Renal cortex interstitium (tissue), 15 donors: ENCODE results near the gene SERINC1. TPM values are rescaled to one million over a fixed set of nuclear protein-coding genes. Genes with fewer than 3 reads are reported as not detected.
"Not testable (repeated sequence)": the region's sequence is repeated elsewhere in the genome, so short reads cannot be mapped to it uniquely, and the experiment has no call there.

Experiments
- DNase-seq, 11 donors: peaks; one replicate each; pipeline ENCODE4 v3.0.0-alpha.2; 2013; ENCODE audit warnings: low read depth in 9 of 11, low spot score in 4 of 11; ENCODE audit errors: extremely low read depth in 1 of 11
- long read RNA-seq, 16 experiments: transcript quantifications; one replicate each; lab custom pipeline, GENCODE V29; 2026
- polyA plus RNA-seq, 3 donors: library from polyadenylated mRNA; unstranded; fragments of 120-200 nt; gene quantifications; one replicate each; pipeline ENCODE4 v1.2.1, GENCODE V29; 2013; ENCODE audit not compliant: insufficient read length in 3 of 3

Gene SERINC1
- polyA plus RNA-seq: 100 to 1,000 TPM; 204 to 257 (median 209) TPM
- long read RNA-seq, donor 1, transcript SERINC1-201 (10 exons, 3,137 nt): major isoform, 33 of 41 reads
- long read RNA-seq, donor 1, partial matches to known transcripts: 8 of 41 reads
- long read RNA-seq, donor 1, other reads (novel, unspliced or antisense): 0 of 41 reads
- long read RNA-seq, donor 2, transcript SERINC1-201 (10 exons, 3,137 nt): major isoform, 26 of 31 reads
- long read RNA-seq, donor 2, partial matches to known transcripts: 5 of 31 reads
- long read RNA-seq, donor 2, other reads (novel, unspliced or antisense): 0 of 31 reads
- long read RNA-seq, donor 3, transcript SERINC1-201 (10 exons, 3,137 nt): major isoform, 68 of 94 reads
- long read RNA-seq, donor 3, partial matches to known transcripts: 26 of 94 reads
- long read RNA-seq, donor 3, other reads (novel, unspliced or antisense): 0 of 94 reads
- long read RNA-seq, donor 4, transcript SERINC1-201 (10 exons, 3,137 nt): major isoform, 47 of 66 reads
- long read RNA-seq, donor 4, partial matches to known transcripts: 19 of 66 reads
- long read RNA-seq, donor 4, other reads (novel, unspliced or antisense): 0 of 66 reads
- long read RNA-seq, donor 5: 0 reads
- long read RNA-seq, donor 6, transcript SERINC1-201 (10 exons, 3,137 nt): major isoform, 31 of 40 reads
- long read RNA-seq, donor 6, partial matches to known transcripts: 9 of 40 reads
- long read RNA-seq, donor 6, other reads (novel, unspliced or antisense): 0 of 40 reads
- long read RNA-seq, donor 7, transcript SERINC1-201 (10 exons, 3,137 nt): major isoform, 45 of 58 reads
- long read RNA-seq, donor 7, partial matches to known transcripts: 13 of 58 reads
- long read RNA-seq, donor 7, other reads (novel, unspliced or antisense): 0 of 58 reads
- long read RNA-seq, donor 8: 0 reads
- long read RNA-seq, donor 9, transcript SERINC1-201 (10 exons, 3,137 nt): major isoform, 41 of 61 reads
- long read RNA-seq, donor 9, partial matches to known transcripts: 20 of 61 reads
- long read RNA-seq, donor 9, other reads (novel, unspliced or antisense): 0 of 61 reads
- long read RNA-seq, donor 10, transcript SERINC1-201 (10 exons, 3,137 nt): major isoform, 51 of 70 reads
- long read RNA-seq, donor 10, partial matches to known transcripts: 19 of 70 reads
- long read RNA-seq, donor 10, other reads (novel, unspliced or antisense): 0 of 70 reads
- long read RNA-seq, donor 11, transcript SERINC1-201 (10 exons, 3,137 nt): major isoform, 36 of 48 reads
- long read RNA-seq, donor 11, partial matches to known transcripts: 12 of 48 reads
- long read RNA-seq, donor 11, other reads (novel, unspliced or antisense): 0 of 48 reads
- long read RNA-seq, donor 12, transcript SERINC1-201 (10 exons, 3,137 nt): major isoform, 12 of 12 reads
- long read RNA-seq, donor 12, partial matches to known transcripts: 0 of 12 reads
- long read RNA-seq, donor 12, other reads (novel, unspliced or antisense): 0 of 12 reads
- long read RNA-seq, donor 13: 0 reads
- long read RNA-seq, donor 14, transcript SERINC1-201 (10 exons, 3,137 nt): major isoform, 42 of 54 reads
- long read RNA-seq, donor 14, partial matches to known transcripts: 12 of 54 reads
- long read RNA-seq, donor 14, other reads (novel, unspliced or antisense): 0 of 54 reads
- long read RNA-seq, donor 15, transcript SERINC1-201 (10 exons, 3,137 nt): major isoform, 21 of 30 reads
- long read RNA-seq, donor 15, partial matches to known transcripts: 9 of 30 reads
- long read RNA-seq, donor 15, other reads (novel, unspliced or antisense): 0 of 30 reads
- long read RNA-seq, donor 16, transcript SERINC1-201 (10 exons, 3,137 nt): major isoform, 82 of 114 reads
- long read RNA-seq, donor 16, partial matches to known transcripts: 32 of 114 reads
- long read RNA-seq, donor 16, other reads (novel, unspliced or antisense): 0 of 114 reads

DNA sequence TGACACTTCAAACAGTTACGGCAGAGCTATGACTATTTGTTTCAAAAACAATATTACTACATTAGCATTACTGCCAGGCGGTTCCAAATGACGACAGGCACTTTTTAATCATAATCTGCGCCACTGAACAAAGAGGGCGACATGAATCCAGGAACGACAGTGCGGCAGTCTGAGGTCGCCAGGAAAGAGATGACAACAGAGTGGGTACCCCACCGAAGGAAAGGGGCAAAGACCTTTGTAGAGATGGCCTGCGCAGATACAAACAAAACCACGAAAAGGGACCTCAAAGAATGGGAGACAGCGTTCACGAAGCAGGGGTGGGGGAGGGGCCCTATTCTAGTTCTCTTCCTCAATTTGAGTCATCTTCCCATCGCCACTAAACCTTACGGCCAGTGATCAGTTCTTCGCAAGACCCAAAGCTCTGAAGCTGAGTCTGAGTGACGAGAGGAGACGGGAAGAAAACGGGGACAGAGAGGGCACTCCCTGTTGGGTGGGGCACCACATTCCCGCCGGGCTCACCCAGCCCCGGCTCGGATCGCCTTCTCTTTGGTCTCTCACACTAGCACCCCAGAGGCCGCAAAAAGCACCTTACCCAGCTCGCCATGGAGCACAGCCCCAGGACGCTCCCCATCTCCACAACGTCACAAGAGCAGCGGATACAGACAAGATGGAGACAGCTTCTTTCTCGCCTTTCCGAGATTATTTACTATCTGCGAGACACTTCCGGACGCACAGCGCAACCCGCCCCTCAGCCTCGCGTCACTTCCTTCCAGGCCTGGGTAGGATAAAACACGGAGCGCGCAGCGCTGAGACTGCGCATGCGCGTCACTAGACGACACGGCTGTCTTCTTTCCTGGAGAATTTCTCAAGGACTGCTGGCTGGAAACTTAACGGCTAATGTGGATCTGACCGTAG lies at the start of gene SERINC1:
SERINC1 (minus strand) TSS at position 701 of the 915 bp plus-strand sequence; CDS start at position 631, 70 bp downstream.
- peak; percentile 91 to 96 (median 95) for DNase-seq

DNA sequence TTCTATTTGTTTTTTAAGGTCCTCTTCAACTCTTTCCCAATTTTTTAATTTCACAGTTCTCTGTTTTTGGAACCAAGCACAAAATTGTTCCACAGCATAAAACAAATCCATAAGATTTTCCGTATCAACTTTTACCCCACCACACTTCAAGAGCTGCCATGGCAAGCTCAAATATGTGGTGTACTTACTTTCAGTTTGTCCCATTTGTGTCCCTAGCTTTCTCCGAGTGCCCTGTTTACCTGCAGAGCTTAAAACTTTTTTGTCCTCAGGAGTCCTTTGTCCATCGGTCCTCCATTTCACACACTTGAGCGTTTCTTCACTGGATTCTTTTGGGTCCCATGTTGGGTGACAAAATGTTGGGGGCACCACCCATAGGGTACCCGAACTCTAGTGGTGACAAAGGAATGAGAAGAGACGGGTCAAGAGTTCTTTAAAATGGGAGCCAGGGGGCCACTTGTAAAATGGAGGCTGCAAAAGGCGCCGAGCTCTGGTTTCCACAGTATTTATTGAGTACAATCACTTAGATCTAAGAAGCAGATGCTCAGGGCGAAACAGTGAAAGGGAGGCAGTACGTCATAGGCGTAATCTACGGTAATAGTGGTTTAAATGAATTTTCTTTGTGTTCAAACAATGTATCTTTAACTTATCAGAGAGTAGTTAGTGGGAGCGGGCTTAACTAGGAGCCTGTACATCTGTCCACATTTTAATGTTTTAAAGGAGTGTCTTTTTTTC lies 39.8 kb upstream of the SERINC1 start:
- no peak for DNase-seq

DNA sequence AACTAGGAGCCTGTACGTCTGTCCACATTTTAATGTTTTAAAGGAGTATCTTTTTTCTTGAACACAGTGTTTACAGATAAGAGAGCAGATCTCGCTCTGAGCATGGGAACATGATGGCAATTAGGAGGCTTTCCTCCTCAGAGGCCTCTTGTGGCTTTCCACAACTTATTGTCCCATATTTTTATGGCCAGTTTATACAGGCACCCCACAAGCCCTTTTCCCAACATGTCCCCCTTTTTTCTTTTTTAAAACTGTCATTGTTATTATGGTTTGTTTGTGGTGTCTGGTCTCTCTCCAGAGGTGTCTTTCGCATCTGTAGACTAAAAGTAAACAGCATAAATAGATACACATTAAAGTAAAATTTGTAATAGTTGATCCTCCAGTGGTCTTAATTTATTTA lies 33.6 kb upstream of the SERINC1 start:
- not testable (repeated sequence) for DNase-seq

DNA sequence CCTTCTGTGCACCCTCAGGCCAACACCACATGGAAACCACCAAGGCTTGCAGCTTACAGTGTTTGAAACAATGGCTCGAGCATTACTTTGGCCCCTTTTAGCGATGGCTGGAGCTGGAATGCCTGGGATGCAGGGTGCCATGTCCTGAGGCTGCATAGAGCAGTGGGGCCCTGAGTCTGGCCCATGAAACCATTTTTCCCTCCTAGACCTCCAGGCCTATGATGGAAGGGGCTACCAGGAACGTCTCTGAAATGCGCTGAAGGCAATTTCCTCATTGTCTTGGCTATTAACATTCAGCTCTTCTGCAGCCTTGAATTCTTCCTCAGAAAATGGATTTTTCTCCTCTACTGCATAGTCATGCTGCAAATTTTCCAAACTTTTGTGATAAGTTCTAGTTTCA lies 29.9 kb upstream of the SERINC1 start:
- no peak for DNase-seq

DNA sequence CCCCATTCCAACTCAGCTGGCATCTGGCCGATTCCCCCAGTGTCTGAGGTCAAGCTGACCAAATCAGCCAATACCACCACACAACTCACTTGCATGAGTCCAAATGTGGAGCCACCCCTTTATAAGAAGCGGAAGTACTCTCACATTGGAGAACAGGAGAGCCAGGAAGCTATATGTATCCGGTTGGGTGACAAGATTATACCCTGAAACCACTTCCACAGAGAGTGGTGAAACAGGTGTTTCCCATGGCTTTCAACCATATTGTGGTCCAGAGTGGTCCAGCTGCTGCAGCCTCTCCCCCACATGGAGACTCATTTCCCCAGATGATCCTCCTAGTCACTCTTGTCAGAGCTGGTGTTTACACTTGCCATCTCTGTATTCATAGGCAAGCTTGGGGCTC lies 24.0 kb upstream of the SERINC1 start:
- DNase-seq: no peak

DNA sequence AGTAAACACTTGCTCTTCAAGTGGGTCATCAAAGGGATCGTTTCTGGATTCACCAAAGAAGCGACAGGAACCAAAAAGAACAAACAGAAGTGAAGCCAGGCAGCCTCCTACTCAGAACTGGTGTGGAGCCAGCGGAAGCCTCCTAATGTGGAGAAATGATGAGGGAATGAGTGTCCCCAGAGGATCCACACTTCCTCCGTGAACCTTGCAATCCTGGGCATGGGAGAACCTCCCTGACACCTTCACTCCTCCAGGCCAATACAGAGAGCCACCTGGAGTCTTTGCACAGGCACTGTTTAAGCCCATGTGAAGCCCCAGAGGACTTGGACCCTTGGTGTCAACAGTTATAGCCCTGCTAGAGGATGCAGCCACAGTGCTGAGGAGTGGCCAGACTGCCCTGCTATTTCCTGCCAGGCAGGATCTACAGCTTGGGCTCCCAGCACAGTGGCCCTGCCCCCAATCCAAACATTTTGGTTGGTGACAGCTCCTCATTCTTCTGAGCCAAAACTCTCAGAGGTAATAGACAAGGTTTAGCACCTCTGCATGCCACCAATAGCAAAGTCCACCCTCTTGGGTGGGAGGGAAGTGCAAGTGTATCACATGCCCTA lies 23.2 kb upstream of the SERINC1 start:
- DNase-seq: no peak

DNA sequence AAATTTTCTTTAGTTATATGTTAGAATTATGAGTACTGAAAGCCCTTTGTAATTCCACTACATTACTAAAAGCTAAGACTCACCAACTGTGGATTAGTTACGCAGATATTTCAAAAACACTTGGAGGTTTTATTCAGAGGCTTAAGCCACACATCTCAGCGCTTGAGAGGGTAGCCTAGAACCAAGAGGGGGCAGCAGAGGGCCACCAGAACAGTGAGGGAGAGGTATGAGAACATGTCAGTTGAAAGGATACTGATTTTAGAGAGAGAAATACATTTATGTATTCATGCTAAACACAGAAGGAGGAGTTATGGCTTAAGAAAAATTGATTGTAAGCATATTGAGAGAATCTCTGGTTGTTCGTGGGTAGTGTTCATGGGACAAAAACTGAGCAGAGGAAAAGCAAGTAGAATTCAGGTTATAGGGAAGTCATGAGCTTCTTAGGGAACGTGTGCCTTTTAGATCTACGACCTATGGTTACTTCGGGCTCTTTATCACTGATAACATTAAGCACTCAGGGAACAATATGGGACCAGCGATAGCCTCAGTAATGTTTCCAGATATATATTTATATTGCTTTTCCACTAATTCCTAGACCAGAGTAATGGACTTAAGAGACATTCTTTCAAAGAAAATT lies 20.4 kb upstream of the SERINC1 start:
- DNase-seq: peak in 10 of 11 donors; percentile 31 to 55 (median 41)

DNA sequence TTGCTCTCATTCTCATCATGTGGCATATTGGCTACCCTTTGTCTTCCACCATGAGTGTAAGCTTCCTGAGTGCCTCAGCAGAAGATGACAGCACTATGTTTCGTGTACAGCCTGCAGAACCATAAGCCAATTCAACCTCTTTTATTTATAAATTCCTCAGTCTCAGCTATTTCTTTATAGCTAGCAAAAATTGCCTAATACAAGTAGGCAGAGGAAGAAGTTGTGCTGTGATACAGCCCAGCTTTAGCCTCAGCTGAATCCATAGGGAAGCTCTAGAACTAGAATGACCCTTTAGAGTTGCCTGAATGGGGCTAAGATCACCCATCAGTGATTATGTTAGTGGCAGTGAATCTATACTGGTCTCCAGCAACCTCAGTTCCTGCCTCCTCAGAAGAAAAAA lies 19.0 kb upstream of the SERINC1 start:
- DNase-seq: no peak

DNA sequence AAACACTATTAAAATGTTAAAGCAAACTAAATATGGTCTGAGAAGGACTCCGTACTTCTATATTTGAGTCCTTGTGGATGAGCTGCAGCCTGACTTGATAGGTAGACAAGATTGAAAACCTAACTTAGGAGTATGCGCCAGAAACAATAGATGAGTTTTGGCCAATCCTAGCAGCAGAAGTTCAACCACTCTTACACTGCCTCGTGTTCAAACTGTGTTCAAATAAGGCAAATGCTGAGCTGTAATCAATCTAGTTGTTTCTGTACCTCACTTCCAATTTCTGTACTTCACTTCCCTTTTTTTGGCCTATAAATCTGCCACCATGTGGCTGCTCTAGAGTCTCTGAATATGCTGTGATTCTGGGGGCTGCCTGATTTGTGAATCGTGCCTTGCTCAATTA lies 13.2 kb upstream of the SERINC1 start:
- no peak for DNase-seq

DNA sequence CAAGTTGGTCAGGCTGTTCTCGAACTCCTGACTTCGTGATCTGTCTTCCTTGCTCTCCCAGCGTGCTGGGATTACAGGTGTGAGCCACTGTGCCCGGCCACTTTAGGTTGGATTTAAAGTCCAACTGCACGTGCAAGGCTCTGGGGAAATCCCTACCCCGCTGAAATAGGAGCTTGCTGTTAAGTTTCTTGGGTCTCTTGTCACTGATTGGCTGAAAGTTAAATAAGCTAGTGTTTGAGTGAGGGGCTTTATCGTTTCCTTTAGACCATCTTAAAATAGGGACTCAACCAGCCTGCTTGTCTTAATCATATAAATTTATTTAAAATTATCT lies 11.1 kb upstream of the SERINC1 start:
- DNase-seq: no peak

DNA sequence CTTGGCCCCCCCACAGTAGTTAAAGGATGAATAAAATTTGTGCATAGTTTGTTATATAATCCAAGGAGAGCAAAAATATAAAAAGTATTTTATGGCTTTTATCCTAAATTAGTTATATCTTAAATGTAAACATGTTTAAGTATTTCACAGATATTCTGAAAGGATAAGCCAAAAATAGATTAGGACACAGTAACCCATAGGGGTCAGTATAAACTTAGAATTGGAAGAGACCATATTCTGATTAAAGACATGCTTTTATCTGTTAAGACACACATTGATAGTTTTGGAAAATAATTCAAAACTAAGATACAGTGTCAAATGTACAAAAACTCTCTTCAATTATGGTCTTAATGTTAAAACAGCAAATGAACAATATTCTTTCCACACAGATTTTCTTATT lies 4.5 kb upstream of the SERINC1 start:
- no peak for DNase-seq

DNA sequence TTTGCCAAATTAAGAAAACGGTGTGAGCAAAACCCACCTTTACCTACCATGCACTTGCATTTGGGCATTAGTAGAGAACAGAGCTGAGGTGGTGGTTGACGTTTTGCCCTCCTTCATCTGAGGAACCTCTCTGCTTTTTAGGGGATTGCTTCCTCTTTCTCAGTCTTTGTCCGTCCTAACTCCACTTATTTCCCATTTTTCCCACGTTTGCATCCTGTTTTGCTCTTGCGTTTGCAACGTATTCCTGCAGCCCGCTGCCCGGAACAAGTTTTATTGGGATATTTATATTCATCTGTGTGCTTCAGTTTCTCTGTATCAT lies 374 bp upstream of the SERINC1 start:
- no peak for DNase-seq

DNA sequence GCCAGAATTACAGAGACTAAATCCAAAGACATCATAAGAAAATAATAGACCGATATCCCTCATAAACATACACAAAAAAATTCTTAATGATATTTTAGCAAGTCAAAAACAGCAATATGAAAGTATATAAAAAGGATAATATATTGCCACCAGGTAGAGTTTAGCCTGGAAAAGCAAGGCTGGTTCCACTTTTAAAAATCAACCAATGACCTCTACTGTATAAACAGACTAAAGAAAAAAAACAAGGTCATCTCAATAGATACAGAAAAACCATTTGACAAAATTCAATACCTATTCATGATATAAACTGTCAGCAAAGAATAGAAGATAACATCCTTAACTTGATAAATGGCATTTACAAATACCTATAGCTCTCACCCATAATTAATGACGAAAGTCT lies 9.7 kb downstream of the SERINC1 start:
- no peak for DNase-seq

DNA sequence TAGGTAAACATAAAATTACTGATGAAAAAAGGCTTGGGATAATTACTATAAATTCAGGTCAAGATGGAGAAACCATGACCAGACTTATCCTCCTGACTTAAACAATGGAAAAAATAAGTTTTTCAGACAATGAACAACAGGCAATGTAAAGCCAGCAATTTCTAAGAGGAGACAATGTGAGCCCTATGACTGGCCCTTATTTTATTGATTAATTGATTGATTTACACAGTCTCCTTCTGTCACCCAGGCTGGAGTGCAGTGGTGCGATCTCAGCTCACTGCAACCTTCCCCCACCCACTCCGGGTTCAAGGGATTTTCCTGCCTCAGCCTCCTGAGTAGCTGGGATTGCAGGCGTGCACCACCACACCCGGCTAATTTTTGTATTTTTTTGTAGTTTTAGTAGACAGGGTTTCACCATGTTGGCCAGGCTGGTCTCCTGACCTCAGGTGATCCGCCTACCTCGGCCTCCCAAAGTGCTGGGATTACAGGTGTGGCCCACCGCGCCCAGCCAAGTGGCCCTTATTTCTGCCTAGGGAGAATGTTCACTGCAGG lies 11.7 kb downstream of the SERINC1 start:
- DNase-seq: not testable (repeated sequence)

DNA sequence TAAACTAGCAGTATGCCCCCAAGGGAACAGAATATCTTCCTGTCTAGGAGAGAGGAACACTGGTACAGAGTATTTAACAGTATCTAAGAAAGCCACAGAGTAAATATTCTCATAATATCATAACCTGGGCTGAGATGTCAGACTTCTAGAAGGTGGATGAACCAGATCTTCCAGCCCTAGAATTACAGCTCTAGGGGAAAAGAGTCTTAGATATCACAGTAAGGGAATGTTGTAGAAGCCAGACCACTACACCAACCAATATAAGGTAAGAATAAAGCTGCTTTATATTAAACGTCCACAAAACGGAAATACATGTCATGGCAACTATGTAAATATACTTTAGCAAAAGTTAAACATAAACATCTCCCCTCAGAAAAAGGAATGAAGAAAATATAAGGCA lies 12.4 kb downstream of the SERINC1 start:
- DNase-seq: no peak

DNA sequence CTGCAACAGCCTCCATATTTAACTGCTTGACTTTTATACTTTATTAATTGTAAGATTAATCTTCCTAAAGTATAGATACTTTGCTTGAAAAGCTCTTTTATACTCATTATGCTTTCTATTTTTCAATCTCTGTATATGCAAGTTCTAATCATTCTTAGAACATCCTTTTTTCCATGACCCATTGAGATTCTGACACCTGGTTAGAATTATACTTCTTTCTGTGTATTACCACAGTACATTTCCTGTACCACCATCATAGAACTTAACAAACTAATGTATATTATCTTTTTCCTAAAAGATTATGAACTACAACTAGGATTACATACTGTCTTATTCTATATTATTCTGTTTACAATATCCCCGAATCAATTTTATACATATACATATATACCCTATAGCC lies 13.5 kb downstream of the SERINC1 start:
- no peak for DNase-seq
